H1 (cell line): Measurements from ENCODE around the gene KIAA0513. TPM values are rescaled to one million over a fixed set of nuclear protein-coding genes. Genes with fewer than 3 reads are reported as not detected.

Source experiments
- CTCF ChIA-PET: fragments of 300-600 bp; sonication (Branson Sonifier 250); formaldehyde crosslinking; loops from one replicate; lab custom pipeline; 2021; ENCODE audit not compliant: partially characterized antibody; lab: Charles Lee
- POLR2A ChIA-PET: fragments of 300-600 bp; sonication (Branson Sonifier 250); formaldehyde crosslinking; loops from one replicate; lab custom pipeline; 2021; ENCODE audit warnings: inconsistent platforms; ENCODE audit not compliant: partially characterized antibody; lab: Charles Lee
- DNase-seq, 2 experiments: peaks; one replicate each; pipeline versions ENCODE4 v3.0.0 to v3.0.0-alpha.2; 2010 to 2022; ENCODE audit warnings: low spot score in 2 of 2, low read depth in 1 of 2, mixed read lengths in 1 of 2
- FAIRE-seq: peaks from 2 replicates; lab custom pipeline; 2011; peaks lifted over from hg19 to GRCh38; lab: Jason Lieb, UNC
- H2AFZ ChIP-seq: 2 replicates; pipeline ENCODE4 v1.8.1; 2012; ENCODE audit warnings: low read length, inconsistent platforms
- H2AK5ac ChIP-seq: 2 replicates; pipeline ENCODE4 v1.6.1; 2013; ENCODE audit warnings: low read depth, low read length
- H2BK120ac ChIP-seq: replicated peaks from 2 replicates; pipeline ENCODE3; 2013; ENCODE audit warnings: low read depth, low read length, inconsistent platforms
- H2BK12ac ChIP-seq: 2 replicates; pipeline ENCODE4 v1.6.1; 2013; ENCODE audit warnings: low read depth, low read length
- H2BK15ac ChIP-seq: 2 replicates; pipeline ENCODE4 v1.6.1; 2013; ENCODE audit warnings: low read length
- H2BK20ac ChIP-seq: 2 replicates; pipeline ENCODE4 v1.6.1; 2013; ENCODE audit warnings: low read length
- H2BK5ac ChIP-seq: 2 replicates; pipeline ENCODE4 v1.6.1; 2013; ENCODE audit warnings: low read depth, low read length
- H3K14ac ChIP-seq: 2 replicates; pipeline ENCODE4 v1.6.1; 2013; ENCODE audit warnings: inconsistent platforms; ENCODE audit not compliant: insufficient read length
- H3K18ac ChIP-seq: 2 replicates; pipeline ENCODE4 v1.6.1; 2013; ENCODE audit warnings: low read length; ENCODE audit errors: extremely low read depth
- H3K23ac ChIP-seq: 2 replicates; pipeline ENCODE4 v1.6.1; 2013; ENCODE audit warnings: inconsistent platforms; ENCODE audit not compliant: insufficient read length
- H3K23me2 ChIP-seq: 2 replicates; pipeline ENCODE4 v1.6.1; 2013; ENCODE audit warnings: low read depth, low read length
- H3K27ac ChIP-seq: 2 replicates; pipeline ENCODE4 v1.6.1; 2011; ENCODE audit warnings: low read depth, low read length, inconsistent platforms
- H3K27me3 ChIP-seq, 4 experiments: replicated peaks in 1 of 4; 1 replicate in 1 of 4; 2 replicates in 3 of 4; pipeline versions ENCODE4 v1.6.1 to v1.8.1; 2011 to 2013; ENCODE audit warnings: low read length in 3 of 4, mild to moderate bottlenecking in 3 of 4, inconsistent platforms in 2 of 4, mixed read lengths in 2 of 4, moderate library complexity in 1 of 4; ENCODE audit not compliant: control insufficient read depth in 3 of 4, insufficient read depth in 3 of 4; ENCODE audit errors: extremely low read depth in 1 of 4
- H3K36me3 ChIP-seq, 4 experiments: 2 replicates each; pipeline versions ENCODE4 v1.6.1 to v1.8.1; 2011 to 2013; ENCODE audit warnings: mild to moderate bottlenecking in 4 of 4, low read length in 3 of 4, moderate library complexity in 2 of 4, control low read depth in 1 of 4, inconsistent platforms in 1 of 4; ENCODE audit not compliant: insufficient read depth in 4 of 4, control insufficient read depth in 2 of 4
- H3K4ac ChIP-seq: replicated peaks from 2 replicates; pipeline ENCODE3; 2013; ENCODE audit warnings: low read length, low read depth, mixed read lengths, inconsistent platforms; ENCODE audit not compliant: insufficient read length
- H3K4me1 ChIP-seq, 4 experiments: replicated peaks in 1 of 4; 1 replicate in 1 of 4; 2 replicates in 3 of 4; pipeline versions ENCODE4 v1.6.1 to v1.8.1; 2011 to 2013; ENCODE audit warnings: low read length in 3 of 4, inconsistent platforms in 2 of 4, mixed read lengths in 1 of 4; ENCODE audit not compliant: insufficient read depth in 4 of 4, control insufficient read depth in 3 of 4
- H3K4me2 ChIP-seq, 2 experiments: 2 replicates each; pipeline versions ENCODE4 v1.6.1 to v1.8.1; 2011 to 2013; ENCODE audit warnings: low read depth in 2 of 2, low read length in 2 of 2, control low read depth in 1 of 2, inconsistent platforms in 1 of 2, mild to moderate bottlenecking in 1 of 2; ENCODE audit not compliant: insufficient read depth in 1 of 2
- H3K4me3 ChIP-seq, 4 experiments: fragments of 200-600, 300-600 bp in 1 of 4; sonication (generic), shearing (Covaris generic), sonication (Bioruptor Twin) in 1 of 4; 2 replicates each; pipeline versions ENCODE4 v1.5.1 to v1.8.1; 2011 to 2016; ENCODE audit warnings: low read length in 4 of 4, low read depth in 3 of 4, control low read depth in 2 of 4, inconsistent platforms in 2 of 4, mild to moderate bottlenecking in 2 of 4, mixed read lengths in 1 of 4, moderate library complexity in 1 of 4; ENCODE audit not compliant: insufficient read depth in 2 of 4; ENCODE audit errors: extremely low read depth in 1 of 4
- H3K56ac ChIP-seq: replicated peaks from 2 replicates; pipeline ENCODE3; 2013; ENCODE audit warnings: low read depth, mild to moderate bottlenecking, mixed read lengths, low read length, inconsistent platforms; ENCODE audit not compliant: insufficient read length
- H3K79me1 ChIP-seq: 2 replicates; pipeline ENCODE4 v1.6.1; 2013; ENCODE audit warnings: low read depth, low read length, control low read depth
- H3K79me2 ChIP-seq, 2 experiments: 2 replicates each; pipeline versions ENCODE4 v1.6.1 to v1.8.1; 2012 to 2013; ENCODE audit warnings: low read length in 2 of 2, mild to moderate bottlenecking in 2 of 2, inconsistent platforms in 1 of 2; ENCODE audit not compliant: insufficient read depth in 2 of 2, control insufficient read depth in 1 of 2
- H3K9ac ChIP-seq, 4 experiments: replicated peaks in 1 of 4; 1 replicate in 1 of 4; 2 replicates in 3 of 4; pipeline versions ENCODE4 v1.6.1 to v1.8.1; 2011 to 2013; ENCODE audit warnings: low read depth in 3 of 4, low read length in 3 of 4, control low read depth in 2 of 4, mild to moderate bottlenecking in 2 of 4, moderate library complexity in 2 of 4, inconsistent platforms in 1 of 4; ENCODE audit errors: extremely low read depth in 1 of 4
- H3K9me3 ChIP-seq, 2 experiments: 2 replicates each; pipeline versions ENCODE4 v1.6.1 to v1.8.1; 2012 to 2013; ENCODE audit warnings: mild to moderate bottlenecking in 2 of 2, moderate library complexity in 2 of 2, control low read depth in 1 of 2, inconsistent platforms in 1 of 2, low read depth in 1 of 2, low read length in 1 of 2, mixed read lengths in 1 of 2; ENCODE audit not compliant: insufficient read depth in 2 of 2
- H4K20me1 ChIP-seq, 2 experiments: replicated peaks in 1 of 2; 2 replicates each; pipeline versions ENCODE3 to v1.8.1; 2011 to 2013; ENCODE audit warnings: inconsistent platforms in 2 of 2, low read length in 2 of 2, mild to moderate bottlenecking in 1 of 2; ENCODE audit not compliant: insufficient read depth in 2 of 2, control insufficient read depth in 1 of 2
- H4K5ac ChIP-seq: 2 replicates; pipeline ENCODE4 v1.6.1; 2013; ENCODE audit warnings: low read length, low read depth, mixed read lengths, inconsistent platforms; ENCODE audit not compliant: insufficient read length
- H4K8ac ChIP-seq: 2 replicates; pipeline ENCODE4 v1.8.0; 2013; ENCODE audit warnings: mild to moderate bottlenecking, moderate library complexity, low read length, inconsistent platforms; ENCODE audit not compliant: insufficient read depth; ENCODE audit errors: extremely low read depth
- H4K91ac ChIP-seq: replicated peaks from 2 replicates; pipeline ENCODE3; 2013; ENCODE audit warnings: low read length, mixed read lengths, inconsistent platforms; ENCODE audit not compliant: insufficient read length
- EGR1 ChIP-seq: IDR thresholded peaks from 2 replicates; pipeline ENCODE4 v1.6.1; 2011; ENCODE audit warnings: low read depth, low read length, borderline replicate concordance
- EZH2 ChIP-seq: fragments of 200-600 bp; sonication (generic); IDR thresholded peaks from 2 replicates; pipeline ENCODE4 v1.7.1; 2012; ENCODE audit warnings: low read depth, mild to moderate bottlenecking, moderate library complexity, low read length, inconsistent platforms; ENCODE audit not compliant: severe bottlenecking
- HDAC6 ChIP-seq: IDR thresholded peaks from one replicate; pipeline ENCODE4 v1.7.1; 2012; ENCODE audit warnings: low read depth, mild to moderate bottlenecking, inconsistent platforms, low read length, moderate library complexity
- JUN ChIP-seq: IDR thresholded peaks from 2 replicates; pipeline ENCODE4 v1.6.1; 2011; ENCODE audit warnings: low read depth, mild to moderate bottlenecking, improper control_type of control experiment, low read length
- MAFK ChIP-seq: IDR thresholded peaks from 2 replicates; pipeline ENCODE4 v1.6.1; 2012; ENCODE audit warnings: low read depth, mild to moderate bottlenecking, improper control_type of control experiment, low read length
- POLR2A ChIP-seq, 2 experiments: IDR thresholded peaks; 1 replicate in 1 of 2; 2 replicates in 1 of 2; pipeline ENCODE4 v1.6.1; 2011; ENCODE audit warnings: low read depth in 2 of 2, low read length in 2 of 2, mild to moderate bottlenecking in 2 of 2; ENCODE audit errors: control extremely low read depth in 1 of 2
- SAP30 ChIP-seq: fragments of 300-600 bp; sonication (generic); IDR thresholded peaks from 2 replicates; pipeline ENCODE4 v1.7.1; 2012; ENCODE audit warnings: low read length, moderate library complexity, mild to moderate bottlenecking, inconsistent platforms; ENCODE audit not compliant: insufficient read depth, insufficient replicate concordance
- SP2 ChIP-seq: IDR thresholded peaks from 2 replicates; pipeline ENCODE4 v1.6.1; 2012; ENCODE audit warnings: mild to moderate bottlenecking, low read length, inconsistent platforms
- ZNF274 ChIP-seq: IDR thresholded peaks from 2 replicates; pipeline ENCODE4 v1.7.0; 2012; ENCODE audit warnings: low read length, borderline replicate concordance; ENCODE audit errors: extremely low read depth
- WGBS, 2 experiments: shearing (Covaris generic) in 1 of 2; methylation state at CpG; one replicate each; pipeline versions ENCODE4 v1.1.6 to v1.1.7; 2013 to 2015; ENCODE audit warnings: low lambda C conversion rate in 2 of 2, mixed read lengths in 2 of 2, inconsistent platforms in 1 of 2, low coverage in 1 of 2, missing lambda C conversion rate in 1 of 2; ENCODE audit not compliant: insufficient replicate concordance in 2 of 2, insufficient coverage in 1 of 2, insufficient read length in 1 of 2; ENCODE audit errors: extremely low coverage in 1 of 2, missing lambda C conversion rate in 1 of 2; 5-methylcytosine and 5-hydroxymethylcytosine counted together
- polyA plus RNA-seq, 7 experiments: library from polyadenylated mRNA; depleted of rRNA in 3 of 7; stranded (reverse) in 5 of 7; unstranded in 2 of 7; fragments of >200 nt in 5 of 7; fragments of 200-250 nt in 2 of 7; gene quantifications; 1 replicate in 5 of 7; 2 replicates in 1 of 7; 4 replicates in 1 of 7; pipeline versions ENCODE4 v1.2.1 to v1.2.3, GENCODE V29; 2011 to 2013; ENCODE audit warnings: missing spikeins in 2 of 7, mixed read lengths in 2 of 7
- total RNA-seq: library from RNA; stranded (reverse); fragmentation: NEBNext Ultra II Directional; extraction: Animal tissue kit (Norgen Biotek cat#: 25700); gene quantifications from 2 replicates; pipeline ENCODE4 v1.2.1, GENCODE V29; 2021

KIAA0513 gene
- total and polyA plus RNA-seq, 2 of the 8 experiments (the other 6 are each of a cell fraction or from before 2014, with no cell fraction given) = 2.1 to 6.1 TPM

- H2AK5ac ChIP-seq = no peak overlapping the region
- 83% methylated on average over 16 of the region's 18 CpGs; no CpG with 5 or more reads in 1 of the 2 experiments for WGBS, 2 experiments
- H4K20me1 ChIP-seq = peaks cover 3 to 4% of the 10 kb centered on the region in 2 experiments
- no peak for FAIRE-seq
- no peak overlapping the region for H2BK15ac ChIP-seq
- H3K14ac ChIP-seq = no peak overlapping the region
- ChIA-PET CTCF (interaction anchor here (1.1 kb wide), 1 partner anchor 8 kb away, joined by 3 read pairs; no protein-coding TSS in a partner anchor), POLR2A (no interaction called here)
- no peak overlapping the region for H4K5ac ChIP-seq
- no peak overlapping the region for H3K4me2 ChIP-seq
- no peaks in the 10 kb centered on the region; a peak in 1 of 7 replicates for H3K27me3 ChIP-seq
- peaks cover 0 to 2% (median 0%) of the 10 kb centered on the region in 4 experiments; a peak in 2 of 7 replicates for H3K4me1 ChIP-seq
- no peak overlapping the region for H2BK120ac ChIP-seq
- H2BK20ac ChIP-seq = no peak overlapping the region
- no peaks in the 10 kb centered on the region for H3K36me3 ChIP-seq
- no peak overlapping the region for H3K9ac ChIP-seq
- no peak overlapping the region for H3K18ac ChIP-seq
- no peak overlapping the region for H2AFZ ChIP-seq
- H3K56ac ChIP-seq = no peak overlapping the region
- no peak overlapping the region for H3K27ac ChIP-seq
- H3K23ac ChIP-seq = no peak overlapping the region
- no peaks in the 10 kb centered on the region for H3K79me2 ChIP-seq
- H3K23me2 ChIP-seq = no peaks in the 10 kb centered on the region
- TF ChIP-seq EGR1 = no peak
- no peak for TF ChIP-seq SAP30
- TF ChIP-seq SP2 = no peak
- no peak for TF ChIP-seq MAFK
- TF ChIP-seq ZNF274 = no peak
- no peak for TF ChIP-seq EZH2
- TF ChIP-seq POLR2A (IDR thresholded peaks at IDR 0.05; ENCODE audit: control extremely low read depth in 1 of 2, low read depth in 2 of 2, low read length in 2 of 2) = no peak
- TF ChIP-seq HDAC6 = no peak
- TF ChIP-seq JUN = no peak
- H2BK12ac ChIP-seq = no peak overlapping the region
- H3K9me3 ChIP-seq = no peaks in the 10 kb centered on the region
- no peak overlapping the region for H4K8ac ChIP-seq
- no peak overlapping the region for H4K91ac ChIP-seq
- H2BK5ac ChIP-seq = no peak overlapping the region
- no peak overlapping the region for H3K4me3 ChIP-seq
- no peaks in the 10 kb centered on the region; the same call in 1 of the 2 replicates for H3K79me1 ChIP-seq
- no peak for DNase-seq
- H3K4ac ChIP-seq = no peak overlapping the region
These were observed 7.2 kb downstream of the KIAA0513 start for GRCh38 chr16:85034591-85035433.
